GM12878 (cell line): ENCODE measurements around the gene ACAP1. TPM values are rescaled to one million over a fixed set of nuclear protein-coding genes. Genes with fewer than 3 reads are reported as not detected.

Source experiments
- ATAC-seq: fragments of 200-7000 bp; cut with Tn5 transposase; 3 replicates; pipeline ENCODE4 v1.9.1; 2020; ENCODE audit warnings: mild to moderate bottlenecking, moderate library complexity
- BruUV-seq: library from RNA; stranded (reverse); fragments of 400-500 nt; replicated peaks from 2 replicates; lab custom pipeline; 2021; lab: Mats Ljungman, UMichigan
- CTCF ChIA-PET: fragments of 300-600 bp; sonication (Branson Sonifier 250); formaldehyde crosslinking; extraction: SDS; loops from one replicate; lab custom pipeline; 2021; ENCODE audit warnings: inconsistent platforms; lab: Yijun Ruan, JAX
- POLR2A ChIA-PET: fragments of 350-600 bp; formaldehyde crosslinking; extraction: SDS; loops from one replicate; lab custom pipeline; 2021; ENCODE audit warnings: inconsistent platforms; lab: Charles Lee
- RAD21 ChIA-PET: fragments of 300-600 bp; sonication (Branson Sonifier 250); formaldehyde crosslinking; loops from one replicate; lab custom pipeline; 2023; ENCODE audit warnings: antibody characterized with exemption; ENCODE audit not compliant: unreplicated experiment; lab: Charles Lee
- SMC1A ChIA-PET: fragments of 300-600 bp; sonication (Branson Sonifier 250); formaldehyde crosslinking; loops from one replicate; lab custom pipeline; 2023; ENCODE audit not compliant: unreplicated experiment, uncharacterized antibody; lab: Charles Lee
- DNase-seq: peaks from one replicate; pipeline ENCODE4 v3.0.0-alpha.2; 2011; ENCODE audit warnings: low read depth, low spot score
- FAIRE-seq: peaks from 3 replicates; lab custom pipeline; 2011; peaks lifted over from hg19 to GRCh38; lab: Jason Lieb, UNC
- H2AFZ ChIP-seq: 2 replicates; pipeline ENCODE4 v1.6.0; 2011; ENCODE audit warnings: low read depth, low read length, control low read depth; ENCODE audit not compliant: control insufficient read depth
- H3K27ac ChIP-seq: 2 replicates; pipeline ENCODE4 v1.5.1; 2011; ENCODE audit warnings: control low read depth; ENCODE audit not compliant: control insufficient read depth, insufficient read depth
- H3K27me3 ChIP-seq, 2 experiments: replicated peaks in 1 of 2; 2 replicates each; pipeline versions ENCODE4 v1.6.0 to v1.6.1; 2011; ENCODE audit warnings: low read length in 1 of 2; ENCODE audit not compliant: control insufficient read depth in 2 of 2, insufficient read depth in 2 of 2
- H3K36me3 ChIP-seq, 2 experiments: 2 replicates each; pipeline ENCODE4 v1.5.1; 2011; ENCODE audit warnings: low read length in 1 of 2; ENCODE audit not compliant: control insufficient read depth in 2 of 2, insufficient read depth in 2 of 2
- H3K4me1 ChIP-seq: 2 replicates; pipeline ENCODE4 v1.6.1; 2011; ENCODE audit warnings: mild to moderate bottlenecking, low read length, moderate library complexity, mixed read lengths; ENCODE audit not compliant: control insufficient read depth, insufficient read depth
- H3K4me2 ChIP-seq: 2 replicates; pipeline ENCODE4 v1.6.0; 2011; ENCODE audit warnings: control low read depth; ENCODE audit not compliant: control insufficient read depth, insufficient read depth
- H3K4me3 ChIP-seq: fragments of 200-600 bp; sonication (generic); 2 replicates; pipeline ENCODE4 v1.5.1; 2016
- H3K79me2 ChIP-seq: 2 replicates; pipeline ENCODE4 v1.6.0; 2011; ENCODE audit warnings: low read length; ENCODE audit not compliant: control insufficient read depth, insufficient read depth
- H3K9ac ChIP-seq: 2 replicates; pipeline ENCODE4 v1.8.0; 2011; ENCODE audit warnings: low read length, control low read depth, mixed read lengths; ENCODE audit not compliant: control insufficient read depth, insufficient read depth
- H3K9me3 ChIP-seq: replicated peaks from 3 replicates; pipeline ENCODE4 v1.5.1; 2011; ENCODE audit warnings: mild to moderate bottlenecking, low read length; ENCODE audit not compliant: control insufficient read depth, insufficient read depth
- H4K20me1 ChIP-seq: 2 replicates; pipeline ENCODE4 v1.6.0; 2011; ENCODE audit not compliant: control insufficient read depth, insufficient read depth
- BACH1 ChIP-seq: fragments of 450-650 bp; IDR thresholded peaks from 2 replicates; pipeline ENCODE4 v1.6.1; 2017; ENCODE audit warnings: mild to moderate bottlenecking, borderline replicate concordance
- CBFB ChIP-seq: IDR thresholded peaks from 2 replicates; pipeline ENCODE4 v1.6.1; 2016; ENCODE audit warnings: antibody characterized with exemption, low read depth
- HDAC2 ChIP-seq: fragments of 200-600 bp; sonication (generic); IDR thresholded peaks from 2 replicates; pipeline ENCODE4 v1.6.1; 2017
- KLF5 ChIP-seq: fragments of 450-650 bp; IDR thresholded peaks from 2 replicates; pipeline ENCODE4 v1.6.1; 2014; ENCODE audit warnings: mild to moderate bottlenecking; ENCODE audit not compliant: partially characterized antibody
- POLR2AphosphoS5 ChIP-seq: IDR thresholded peaks from 2 replicates; pipeline ENCODE4 v1.6.1; 2011; ENCODE audit warnings: mild to moderate bottlenecking, low read length, inconsistent platforms
- RFX5 ChIP-seq: IDR thresholded peaks from 2 replicates; pipeline ENCODE4 v1.6.1; 2011; ENCODE audit warnings: low read depth, low read length, improper control_type of control experiment
- SMARCA5 ChIP-seq: fragments of 450-650 bp; IDR thresholded peaks from 2 replicates; pipeline ENCODE4 v1.6.1; 2017; ENCODE audit warnings: mild to moderate bottlenecking
- STAT1 ChIP-seq: fragments of 450-650 bp; conservative IDR thresholded peaks from 2 replicates; pipeline ENCODE4 v1.6.1; 2014; ENCODE audit warnings: antibody characterized with exemption, mild to moderate bottlenecking
- YBX1 ChIP-seq: fragments of 450-650 bp; IDR thresholded peaks from 2 replicates; pipeline ENCODE4 v1.6.1; 2016; ENCODE audit warnings: antibody characterized with exemption
- ZSCAN29 ChIP-seq: fragments of 450-650 bp; IDR thresholded peaks from 2 replicates; pipeline ENCODE4 v1.6.1; 2017; ENCODE audit warnings: mild to moderate bottlenecking, moderate library complexity
- WGBS: methylation state at CpG from one replicate; pipeline ENCODE4 v1.1.6; 2016; ENCODE audit warnings: low lambda C conversion rate; ENCODE audit not compliant: insufficient replicate concordance, insufficient coverage; ENCODE audit errors: missing lambda C conversion rate; 5-methylcytosine and 5-hydroxymethylcytosine counted together
- in situ Hi-C: fragments of 300-500 bp; cut with MboI; formaldehyde crosslinking; loops from 9 replicates; pipeline ENCODE4 v1.14.3; 2018; ENCODE audit warnings: mixed read lengths
- intact Hi-C: fragments of 100-400 bp; cut with micrococcal nuclease; formaldehyde crosslinking; loops from one replicate; pipeline ENCODE4 v1.14.2; 2022; ENCODE audit not compliant: unreplicated experiment
- polyA plus RNA-seq, 11 experiments: library from polyadenylated mRNA; depleted of rRNA in 4 of 11; unstranded in 6 of 11; stranded (reverse) in 5 of 11; fragments of >200 nt; fragmentation: Nextera tagmentation in 4 of 11; fragmentation: Illumina TruSeq in 1 of 11; extraction: Ambion mirVana in 4 of 11; extraction: Trizol in 1 of 11; gene quantifications; 1 replicate in 1 of 11; 2 replicates in 10 of 11; pipeline versions ENCODE4 v1.2.1 to v1.2.3, GENCODE V29; 2011 to 2016; ENCODE audit warnings: inconsistent platforms in 2 of 11, missing spikeins in 2 of 11, low read depth in 1 of 11
- total RNA-seq, 4 experiments: library from RNA; depleted of rRNA in 3 of 4; stranded (reverse); fragments of >200 nt in 3 of 4; fragmentation: Illumina TruSeq in 1 of 4; extraction: Trizol in 1 of 4; gene quantifications; 2 replicates each; pipeline versions ENCODE4 v1.2.1 to v1.2.3, GENCODE V29; 2013 to 2021
- TF ChIP-seq, protein P1 (sequence below): fragments of 450-650 bp; conservative IDR thresholded peaks from 2 replicates; pipeline ENCODE4 v1.6.1; 2017; ENCODE audit warnings: mild to moderate bottlenecking, moderate library complexity
- TF ChIP-seq, protein P2 (sequence below): fragments of 450-650 bp; formaldehyde crosslinking; IDR thresholded peaks from 2 replicates; pipeline ENCODE4 v1.4.0; 2020; ENCODE audit warnings: mild to moderate bottlenecking, moderate library complexity

ACAP1 gene
- total and polyA plus RNA-seq, 10 of the 15 experiments (the other 5 are each of a cell fraction or from before 2014, with no cell fraction given) = 5.7 to 245 (median 118) TPM

GRCh38 chr17:7322520-7323194, 13.7 kb upstream of the ACAP1 start:
- DNase-seq (no peak), ATAC-seq (no peak)
- in situ Hi-C loops = no loop called here
- no TSS peak for BruUV-seq
- Histone ChIP-seq H3K4me3 (no peak overlapping the region), H4K20me1 (no peaks in the 10 kb centered on the region), H3K36me3 (peaks cover 9 to 41% of the 10 kb centered on the region in 2 experiments), H3K27me3 (no peaks in the 10 kb centered on the region), H3K79me2 (peaks cover 2% of the 10 kb centered on the region), H2AFZ (no peak overlapping the region), H3K9ac (no peak overlapping the region), H3K27ac (no peak overlapping the region), H3K9me3 (no peaks in the 10 kb centered on the region), H3K4me2 (no peak overlapping the region)
- SMC1A ChIA-PET = interaction anchor here (1.1 kb wide), 1 partner anchor 23 kb away, joined by 3 read pairs; no protein-coding TSS in a partner anchor
- 94% methylated on average over 22 of the region's 22 CpGs for WGBS
- RAD21 ChIA-PET = no interaction called here
- POLR2A ChIA-PET = no interaction called here
- CTCF ChIA-PET = interaction anchor here (0.7 to 1.5 kb wide), 5 partner anchors 7 to 83 kb away, joined by 3 read pairs; partner anchors contain the start of genes ACAP1 and PHF23
- TF ChIP-seq, protein P1, sequence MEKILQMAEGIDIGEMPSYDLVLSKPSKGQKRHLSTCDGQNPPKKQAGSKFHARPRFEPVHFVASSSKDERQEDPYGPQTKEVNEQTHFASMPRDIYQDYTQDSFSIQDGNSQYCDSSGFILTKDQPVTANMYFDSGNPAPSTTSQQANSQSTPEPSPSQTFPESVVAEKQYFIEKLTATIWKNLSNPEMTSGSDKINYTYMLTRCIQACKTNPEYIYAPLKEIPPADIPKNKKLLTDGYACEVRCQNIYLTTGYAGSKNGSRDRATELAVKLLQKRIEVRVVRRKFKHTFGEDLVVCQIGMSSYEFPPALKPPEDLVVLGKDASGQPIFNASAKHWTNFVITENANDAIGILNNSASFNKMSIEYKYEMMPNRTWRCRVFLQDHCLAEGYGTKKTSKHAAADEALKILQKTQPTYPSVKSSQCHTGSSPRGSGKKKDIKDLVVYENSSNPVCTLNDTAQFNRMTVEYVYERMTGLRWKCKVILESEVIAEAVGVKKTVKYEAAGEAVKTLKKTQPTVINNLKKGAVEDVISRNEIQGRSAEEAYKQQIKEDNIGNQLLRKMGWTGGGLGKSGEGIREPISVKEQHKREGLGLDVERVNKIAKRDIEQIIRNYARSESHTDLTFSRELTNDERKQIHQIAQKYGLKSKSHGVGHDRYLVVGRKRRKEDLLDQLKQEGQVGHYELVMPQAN = no peak
- TF ChIP-seq KLF5 (no peak), CBFB (no peak), YBX1 (no peak), STAT1 (no peak), RFX5 (no peak), POLR2AphosphoS5 (no peak), BACH1 (no peak), ZSCAN29 (no peak), SMARCA5 (no peak), HDAC2 (no peak)
- TF ChIP-seq, protein P2, sequence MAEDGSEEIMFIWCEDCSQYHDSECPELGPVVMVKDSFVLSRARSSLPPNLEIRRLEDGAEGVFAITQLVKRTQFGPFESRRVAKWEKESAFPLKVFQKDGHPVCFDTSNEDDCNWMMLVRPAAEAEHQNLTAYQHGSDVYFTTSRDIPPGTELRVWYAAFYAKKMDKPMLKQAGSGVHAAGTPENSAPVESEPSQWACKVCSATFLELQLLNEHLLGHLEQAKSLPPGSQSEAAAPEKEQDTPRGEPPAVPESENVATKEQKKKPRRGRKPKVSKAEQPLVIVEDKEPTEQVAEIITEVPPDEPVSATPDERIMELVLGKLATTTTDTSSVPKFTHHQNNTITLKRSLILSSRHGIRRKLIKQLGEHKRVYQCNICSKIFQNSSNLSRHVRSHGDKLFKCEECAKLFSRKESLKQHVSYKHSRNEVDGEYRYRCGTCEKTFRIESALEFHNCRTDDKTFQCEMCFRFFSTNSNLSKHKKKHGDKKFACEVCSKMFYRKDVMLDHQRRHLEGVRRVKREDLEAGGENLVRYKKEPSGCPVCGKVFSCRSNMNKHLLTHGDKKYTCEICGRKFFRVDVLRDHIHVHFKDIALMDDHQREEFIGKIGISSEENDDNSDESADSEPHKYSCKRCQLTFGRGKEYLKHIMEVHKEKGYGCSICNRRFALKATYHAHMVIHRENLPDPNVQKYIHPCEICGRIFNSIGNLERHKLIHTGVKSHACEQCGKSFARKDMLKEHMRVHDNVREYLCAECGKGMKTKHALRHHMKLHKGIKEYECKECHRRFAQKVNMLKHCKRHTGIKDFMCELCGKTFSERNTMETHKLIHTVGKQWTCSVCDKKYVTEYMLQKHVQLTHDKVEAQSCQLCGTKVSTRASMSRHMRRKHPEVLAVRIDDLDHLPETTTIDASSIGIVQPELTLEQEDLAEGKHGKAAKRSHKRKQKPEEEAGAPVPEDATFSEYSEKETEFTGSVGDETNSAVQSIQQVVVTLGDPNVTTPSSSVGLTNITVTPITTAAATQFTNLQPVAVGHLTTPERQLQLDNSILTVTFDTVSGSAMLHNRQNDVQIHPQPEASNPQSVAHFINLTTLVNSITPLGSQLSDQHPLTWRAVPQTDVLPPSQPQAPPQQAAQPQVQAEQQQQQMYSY = no peak
- TF ChIP-seq, all 136 proteins: peak for 0
- no peak for FAIRE-seq
- intact Hi-C loops = no loop called here
- peaks cover 4% of the 10 kb centered on the region for H3K4me1 ChIP-seq
